Esophagus squamous epithelium (tissue), 5 donors: Measurements from ENCODE around the gene DENR. TPM values are rescaled to one million over a fixed set of nuclear protein-coding genes. Genes with fewer than 3 reads are reported as not detected.
A peak's percentile ranks its signal among the peaks of the same experiment; 100 is the strongest.
"Not testable (repeated sequence)": the region's sequence is repeated elsewhere in the genome, so short reads cannot be mapped to it uniquely, and the experiment has no call there.

Experiments used
- DNase-seq: peaks from one replicate; lab custom pipeline; 2025; lab: John Stamatoyannopoulos, UW
- H3K27ac ChIP-seq, 4 donors: fragments of 200-600 bp; sonication (generic); one replicate each; pipeline ENCODE4 v1.5.1; 2016 to 2019; ENCODE audit warnings: mild to moderate bottlenecking in 1 of 4
- H3K27me3 ChIP-seq, 4 donors: fragments of 200-600 bp; sonication (generic); 1 replicate in 3 of 4; 2 replicates in 1 of 4; pipeline versions ENCODE4 v1.5.1 to v1.6.0; 2017 to 2021; ENCODE audit warnings: antibody characterized with exemption in 1 of 4
- H3K36me3 ChIP-seq, 3 donors: fragments of 200-600 bp; sonication (generic); one replicate each; pipeline ENCODE4 v1.5.1; 2016 to 2019
- H3K4me1 ChIP-seq, 3 donors: fragments of 200-600 bp; sonication (generic); one replicate each; pipeline ENCODE4 v1.5.1; 2017 to 2019
- H3K4me3 ChIP-seq, 4 donors: fragments of 200-600 bp; sonication (generic); 1 replicate in 3 of 4; 2 replicates in 1 of 4; pipeline ENCODE4 v1.5.1; 2016 to 2019; ENCODE audit warnings: mild to moderate bottlenecking in 2 of 4, moderate library complexity in 1 of 4
- H3K9me3 ChIP-seq, 3 donors: fragments of 200-600 bp; sonication (generic); one replicate each; pipeline ENCODE4 v1.5.1; 2016 to 2019
- CTCF ChIP-seq, 6 experiments: fragments of 450-650 bp in 4 of 6; fragments of 200-600 bp in 2 of 6; sonication (generic) in 2 of 6; IDR thresholded peaks; one replicate each; pipeline ENCODE4 v1.5.1; 2016 to 2019; ENCODE audit warnings: antibody characterized with exemption in 6 of 6, mild to moderate bottlenecking in 4 of 6, moderate library complexity in 4 of 6
- POLR2A ChIP-seq, 4 donors: fragments of 450-650 bp; IDR thresholded peaks; one replicate each; pipeline ENCODE4 v1.6.1; 2017; ENCODE audit warnings: antibody characterized with exemption in 4 of 4, mild to moderate bottlenecking in 4 of 4, moderate library complexity in 3 of 4
- WGBS, 2 donors: methylation state at CpG; one replicate each; pipeline ENCODE4 v1.1.5; 2018; 5-methylcytosine and 5-hydroxymethylcytosine counted together
- intact Hi-C: fragments of 100-400 bp; cut with DNase I; formaldehyde crosslinking; loops from one replicate; pipeline ENCODE4 v1.15.0; 2022
- total RNA-seq, 4 donors: library from RNA; depleted of rRNA; stranded (reverse); fragments of >200 nt; gene quantifications; one replicate each; pipeline ENCODE4 v1.1.0, GENCODE V29; 2016
- donor health status: DM: yes; HTN: yes; CAD: no.

The DENR gene
- total RNA-seq = 10 to 100 TPM; 23.3 to 40.1 (median 32.3) TPM

GRCh38 chr12:122752464-122753318 lies at the start of gene DENR:
Gene DENR, plus strand, starts transcription at chr12:122752824. Its CDS starts 878 bp downstream, at chr12:122753702.
- H3K4me1 ChIP-seq = peaks cover 14 to 73% (median 15%) of the 10 kb centered on the region in 3 donors
- peak within 1 kb of the TSS; percentile 71 to 99 (median 78) for H3K4me3 ChIP-seq
- peak; percentile 83 for DNase-seq
- intact Hi-C loops = loop anchor here (5.0 kb wide), 1 partner anchor 110 kb away; no protein-coding TSS in a partner anchor
- H3K36me3 ChIP-seq = peaks cover 8 to 40% (median 18%) of the 10 kb centered on the region in 3 donors
- TF ChIP-seq CTCF (IDR thresholded peaks at IDR 0.05) (peak; percentile 84 to 99 (median 94)), POLR2A (IDR thresholded peaks at IDR 0.05) (peak in 3 of 4 donors; percentile 10 to 79 (median 72))
- H3K27ac ChIP-seq = peak within 1 kb of the TSS; percentile 89 to 96 (median 91)
- H3K27me3 ChIP-seq = no peaks in the 10 kb centered on the region
- no peaks in the 10 kb centered on the region for H3K9me3 ChIP-seq
- 0 to 1% methylated on average over 24 of the region's 73 CpGs for WGBS, 2 donors

- intact Hi-C loops, H3K27me3 ChIP-seq, H3K9me3 ChIP-seq, DNase-seq, H3K36me3 ChIP-seq: not testable (repeated sequence)
- H3K4me1 ChIP-seq = peaks cover 0 to 47% (median 0%) of the 10 kb centered on the region in 3 donors
- peak within 1 kb of the TSS; percentile 3 to 45 (median 37) for H3K4me3 ChIP-seq
- TF ChIP-seq POLR2A (IDR thresholded peaks at IDR 0.05) = peak in 2 of 4 donors; percentile 42 to 56
- peak within 1 kb of the TSS; percentile 56 to 87 (median 76) for H3K27ac ChIP-seq
- 47 to 50% methylated on average over 10 to 13 of the region's 22 CpGs for WGBS, 2 donors
Measured at GRCh38 chr12:122702890-122703611, 49.6 kb upstream of the DENR start, which contains the start of gene HCAR2. Gene HCAR2, minus strand, starts transcription at chr12:122703357. Its CDS starts 74 bp downstream, at chr12:122703283.

GRCh38 chr12:122703841-122704240 lies 48.8 kb upstream of the DENR start:
- H3K36me3 ChIP-seq, intact Hi-C loops, H3K4me3 ChIP-seq, DNase-seq, H3K27me3 ChIP-seq, H3K9me3 ChIP-seq: not testable (repeated sequence)
- Histone ChIP-seq H3K27ac (peak overlapping the region in 3 of 4 donors; percentile 70 to 87 (median 83)), H3K4me1 (peaks cover 0 to 47% (median 0%) of the 10 kb centered on the region in 3 donors)
- 63 to 84% methylated on average over 3 of the region's 3 CpGs for WGBS, 2 donors

- H3K9me3 ChIP-seq, DNase-seq, H3K27me3 ChIP-seq, H3K36me3 ChIP-seq, H3K4me3 ChIP-seq, intact Hi-C loops: not testable (repeated sequence)
- peaks cover 0 to 32% (median 5%) of the 10 kb centered on the region in 3 donors for H3K4me1 ChIP-seq
- WGBS, 2 donors = no CpG with 5 or more reads among the region's 3 CpGs
- peak overlapping the region in 2 of 4 donors; percentile 50 to 77 for H3K27ac ChIP-seq
Measured at GRCh38 chr12:122709287-122709686, 43.3 kb upstream of the DENR start.

- H3K9me3 ChIP-seq, H3K36me3 ChIP-seq, H3K27me3 ChIP-seq, DNase-seq, intact Hi-C loops, H3K4me3 ChIP-seq: not testable (repeated sequence)
- 56 to 65% methylated on average over 2 of the region's 2 CpGs for WGBS, 2 donors
- H3K27ac ChIP-seq = peak overlapping the region in 1 of 4 donors; percentile 42
- H3K4me1 ChIP-seq = peaks cover 0 to 32% (median 5%) of the 10 kb centered on the region in 3 donors
Measured at GRCh38 chr12:122710341-122710740, 42.3 kb upstream of the DENR start.

GRCh38 chr12:122711266-122711665 lies 41.4 kb upstream of the DENR start:
- 58 to 74% methylated on average over 1 of the region's 1 CpG for WGBS, 2 donors
- Histone ChIP-seq H3K4me1 (peaks cover 0 to 32% (median 5%) of the 10 kb centered on the region in 3 donors), H3K27ac (peak overlapping the region in 2 of 4 donors; percentile 13 to 38)
- H3K4me3 ChIP-seq, DNase-seq, H3K27me3 ChIP-seq, H3K9me3 ChIP-seq, H3K36me3 ChIP-seq, intact Hi-C loops: not testable (repeated sequence)

GRCh38 chr12:122713491-122714188 lies 39.0 kb upstream of the DENR start:
- intact Hi-C loops, H3K27me3 ChIP-seq, H3K36me3 ChIP-seq, H3K9me3 ChIP-seq, DNase-seq: not testable (repeated sequence)
- Histone ChIP-seq H3K4me1 (peaks cover 0 to 21% (median 5%) of the 10 kb centered on the region in 3 donors), H3K27ac (peak overlapping the region; percentile 52 to 85 (median 80)), H3K4me3 (peak overlapping the region in 3 of 4 donors; percentile 22 to 38 (median 35))
- WGBS, 2 donors = 21 to 28% methylated on average over 3 to 4 of the region's 10 CpGs

- WGBS, 2 donors = 47 to 80% methylated on average over 3 to 6 of the region's 6 CpGs
- intact Hi-C loops, H3K9me3 ChIP-seq, H3K27me3 ChIP-seq, DNase-seq, H3K36me3 ChIP-seq: not testable (repeated sequence)
- peak overlapping the region in 3 of 4 donors; percentile 38 to 81 (median 49) for H3K27ac ChIP-seq
- peak overlapping the region in 2 of 4 donors; percentile 22 to 38 for H3K4me3 ChIP-seq
- peaks cover 4 to 23% (median 7%) of the 10 kb centered on the region in 3 donors for H3K4me1 ChIP-seq
Measured at GRCh38 chr12:122715211-122715610, 37.4 kb upstream of the DENR start.

- Histone ChIP-seq H3K4me3 (peak within 1 kb of the TSS in 3 of 4 donors; percentile 19 to 40 (median 36)), H3K27ac (peak within 1 kb of the TSS in 3 of 4 donors; percentile 61 to 79 (median 70)), H3K4me1 (peaks cover 6 to 24% (median 7%) of the 10 kb centered on the region in 3 donors)
- H3K36me3 ChIP-seq, H3K27me3 ChIP-seq, H3K9me3 ChIP-seq, DNase-seq, intact Hi-C loops: not testable (repeated sequence)
- WGBS, 2 donors = 28 to 49% methylated on average over 8 to 10 of the region's 10 CpGs
Measured at GRCh38 chr12:122716658-122717057, 36.0 kb upstream of the DENR start, which contains the start of gene HCAR3. Gene HCAR3, minus strand, starts transcription at chr12:122716811. Its CDS starts 74 bp downstream, at chr12:122716737.
